AG09319 (cell line): ENCODE results near the gene TREX2.

ENCODE experiments used
- DNase-seq: peaks from one replicate; pipeline ENCODE4 v3.0.0-alpha.2; 2010; ENCODE audit warnings: low read depth; ENCODE audit errors: extremely low read depth
- CTCF ChIP-seq: IDR thresholded peaks from 2 replicates; pipeline ENCODE4 v1.5.1; 2011; ENCODE audit warnings: low read depth, mild to moderate bottlenecking, inconsistent platforms, low read length, moderate library complexity

Gene TREX2

GRCh38 chrX:153454901-153455550, 9.2 kb upstream of the TREX2 start:
- DNase-seq, result no peak
- TF ChIP-seq CTCF, result no peak

GRCh38 chrX:153450949-153451277, 5.1 kb upstream of the TREX2 start:
- DNase-seq, result no peak
- TF ChIP-seq CTCF, result no peak

- DNase-seq, result no peak
- TF ChIP-seq CTCF, result no peak
These were observed 4.5 kb upstream of the TREX2 start for GRCh38 chrX:153450114-153450948.

GRCh38 chrX:153449368-153450113, 3.7 kb upstream of the TREX2 start:
- DNase-seq, result no peak
- TF ChIP-seq CTCF, result no peak

- no peak for DNase-seq
- TF ChIP-seq CTCF, result no peak
These were observed 2.9 kb upstream of the TREX2 start for GRCh38 chrX:153448556-153449367.

- TF ChIP-seq CTCF, result no peak
- no peak for DNase-seq
These were observed 1.7 kb upstream of the TREX2 start for GRCh38 chrX:153447581-153447960.
